Common myeloid progenitor, CD34-positive (primary cell): ENCODE data around the gene NUDT12.

Experiments used
- CTCF ChIA-PET: fragments of 350-600 bp; sonication (Branson Sonifier 250); formaldehyde crosslinking; loops from one replicate; lab custom pipeline; 2021; ENCODE audit warnings: antibody characterized with exemption; lab: Charles Lee
- POLR2A ChIA-PET: fragments of 350-600 bp; sonication (Branson Sonifier 250); formaldehyde crosslinking; loops from one replicate; lab custom pipeline; 2021; ENCODE audit warnings: antibody characterized with exemption; lab: Charles Lee
- DNase-seq, 3 donors: peaks; one replicate each; pipeline versions ENCODE4 v3.0.0 to v3.0.0-alpha.2; 2013
- H3K27ac ChIP-seq, 2 experiments: 1 replicate in 1 of 2; 2 replicates in 1 of 2; pipeline ENCODE4 v1.7.0; 2013; ENCODE audit warnings: inconsistent platforms in 2 of 2, low read length in 2 of 2, mild to moderate bottlenecking in 2 of 2, low read depth in 1 of 2, moderate library complexity in 1 of 2; ENCODE audit not compliant: severe bottlenecking in 2 of 2, insufficient read depth in 1 of 2, poor library complexity in 1 of 2
- H3K27me3 ChIP-seq, 5 experiments: replicated peaks in 2 of 5; 1 replicate in 3 of 5; 2 replicates in 2 of 5; pipeline versions ENCODE4 v1.6.1 to v1.7.0; 2013; ENCODE audit warnings: low read length in 4 of 5, mild to moderate bottlenecking in 2 of 5, moderate library complexity in 2 of 5, inconsistent platforms in 1 of 5; ENCODE audit not compliant: insufficient read depth in 5 of 5, control insufficient read depth in 4 of 5
- H3K36me3 ChIP-seq, 4 experiments: 1 replicate in 2 of 4; 2 replicates in 2 of 4; pipeline versions ENCODE4 v1.6.1 to v1.7.0; 2013; ENCODE audit warnings: low read length in 3 of 4, control low read depth in 1 of 4, mild to moderate bottlenecking in 1 of 4; ENCODE audit not compliant: control insufficient read depth in 4 of 4, insufficient read depth in 4 of 4
- H3K4me1 ChIP-seq, 4 experiments: 1 replicate in 3 of 4; 2 replicates in 1 of 4; pipeline versions ENCODE4 v1.6.1 to v1.7.1; 2013; ENCODE audit warnings: low read length in 3 of 4, mild to moderate bottlenecking in 3 of 4, control low read depth in 1 of 4, inconsistent platforms in 1 of 4, moderate library complexity in 1 of 4; ENCODE audit not compliant: control insufficient read depth in 4 of 4, insufficient read depth in 4 of 4; ENCODE audit errors: control extremely low read depth in 1 of 4
- H3K4me3 ChIP-seq, 7 experiments: 1 replicate in 4 of 7; 2 replicates in 3 of 7; pipeline versions ENCODE4 v1.5.1 to v1.7.0; 2013; ENCODE audit warnings: mild to moderate bottlenecking in 7 of 7, low read length in 6 of 7, moderate library complexity in 6 of 7, inconsistent platforms in 2 of 7, low read depth in 2 of 7, control low read depth in 1 of 7; ENCODE audit not compliant: insufficient read depth in 4 of 7, control insufficient read depth in 1 of 7; ENCODE audit errors: extremely low read depth in 1 of 7
- H3K9me3 ChIP-seq, 5 experiments: 1 replicate in 4 of 5; 2 replicates in 1 of 5; pipeline versions ENCODE4 v1.6.1 to v1.7.1; 2013; ENCODE audit warnings: low read length in 4 of 5, mild to moderate bottlenecking in 2 of 5, inconsistent platforms in 1 of 5, low read depth in 1 of 5, moderate library complexity in 1 of 5; ENCODE audit not compliant: control insufficient read depth in 4 of 5, insufficient read depth in 2 of 5; ENCODE audit errors: control extremely low read depth in 1 of 5
- WGBS: methylation state at CpG from one replicate; pipeline ENCODE4 v1.1.5; 2013; ENCODE audit not compliant: insufficient coverage; 5-methylcytosine and 5-hydroxymethylcytosine counted together

NUDT12 gene

DNA sequence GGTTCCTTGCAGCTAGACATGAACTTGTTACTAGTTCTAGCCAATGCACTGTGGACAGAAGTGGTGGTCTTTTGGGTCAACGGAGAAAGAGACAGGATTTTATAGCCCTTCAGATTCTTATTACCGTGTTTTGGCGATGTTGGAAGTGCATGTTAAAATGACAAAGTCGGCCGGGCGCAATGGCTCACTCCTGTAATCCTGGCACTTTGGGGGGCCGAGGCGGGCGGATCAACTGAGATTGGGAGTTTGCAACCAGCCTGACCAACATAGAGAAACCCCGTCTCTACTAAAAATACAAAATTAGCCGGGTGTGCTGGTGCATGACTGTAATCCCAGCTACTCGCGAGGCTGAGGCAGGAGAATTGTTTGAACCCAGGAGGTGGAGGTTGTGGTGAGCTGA, 9.1 kb upstream of the NUDT12 start:
- 98% methylated on average over 6 of the region's 13 CpGs for WGBS

DNA sequence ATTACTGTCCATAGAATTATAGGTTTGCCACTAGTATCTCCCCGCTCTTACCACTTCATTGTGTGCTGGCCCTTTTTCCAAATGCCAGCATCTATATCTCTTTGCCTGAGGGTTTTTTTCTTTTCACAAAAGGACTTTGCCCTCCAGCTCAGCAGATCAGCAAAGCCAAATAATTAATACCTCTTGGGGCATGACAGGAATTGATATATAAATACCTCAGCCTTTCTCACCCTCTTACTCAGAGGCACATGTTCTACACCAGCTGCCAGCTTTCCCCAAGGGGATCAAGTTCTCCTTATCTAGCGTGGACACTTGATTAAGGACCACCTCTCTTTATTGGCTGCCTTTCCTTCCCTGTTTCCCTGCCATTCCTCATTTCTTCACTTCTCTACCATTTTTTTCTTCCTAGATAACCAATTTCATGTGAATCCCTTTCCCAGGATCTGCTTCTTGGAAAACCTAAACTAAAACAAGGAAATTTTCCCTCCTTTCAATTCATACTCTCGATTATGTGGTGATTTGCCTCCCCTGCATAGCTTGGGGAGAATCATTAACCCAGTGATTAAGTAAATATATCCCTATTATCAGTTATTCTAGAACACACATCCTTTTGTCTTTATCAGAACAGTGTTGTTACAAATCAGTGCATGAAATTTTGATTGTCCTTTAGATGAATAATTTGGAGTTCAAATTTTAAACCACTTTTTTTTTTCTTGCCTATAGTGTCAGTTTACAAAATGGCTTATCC, 6.9 kb upstream of the NUDT12 start:
- Histone ChIP-seq H3K36me3 (no peaks in the 10 kb centered on the region), H3K4me1 (no peaks in the 10 kb centered on the region), H3K4me3 (no peak overlapping the region), H3K27ac (no peak overlapping the region), H3K9me3 (no peaks in the 10 kb centered on the region), H3K27me3 (no peaks in the 10 kb centered on the region)
- WGBS, result 84% methylated on average over 2 of the region's 3 CpGs
- ChIA-PET POLR2A (no interaction called here), CTCF (interaction anchor here (1.2 to 2.6 kb wide), 2 partner anchors 8 to 13 kb away, joined by 4 to 9 read pairs; no protein-coding TSS in a partner anchor)
- DNase-seq, result no peak

More for the DNA sequence above, 9.1 kb upstream of the NUDT12 start:
- CTCF ChIA-PET, result no interaction called here
- no peaks in the 10 kb centered on the region for H3K36me3 ChIP-seq
- no peak for DNase-seq
- no peaks in the 10 kb centered on the region for H3K9me3 ChIP-seq
- POLR2A ChIA-PET, result no interaction called here
- no peak overlapping the region for H3K27ac ChIP-seq
- no peak overlapping the region for H3K4me3 ChIP-seq
- no peaks in the 10 kb centered on the region for H3K27me3 ChIP-seq
- peaks cover 0 to 2% (median 0%) of the 10 kb centered on the region in 4 experiments for H3K4me1 ChIP-seq

DNA sequence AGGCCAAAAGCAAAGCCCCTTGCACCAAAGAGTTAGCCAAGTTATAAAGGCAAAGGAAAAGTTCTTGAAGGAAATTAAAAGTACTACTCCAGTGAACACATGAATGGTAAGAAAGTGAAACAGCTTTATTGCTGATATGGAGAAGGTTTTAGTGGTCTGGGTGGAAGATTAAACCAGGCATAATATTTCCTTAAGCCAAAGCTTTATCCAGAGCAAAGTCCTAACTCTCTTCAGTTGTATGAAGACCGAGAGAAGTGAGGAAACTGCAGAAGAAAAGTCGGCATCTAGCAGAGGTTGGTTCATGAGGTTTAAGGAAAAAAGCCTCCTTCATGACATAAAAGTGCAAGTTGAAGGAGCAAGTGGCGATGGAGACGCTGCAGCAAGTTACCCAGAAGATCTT, 3.1 kb upstream of the NUDT12 start:
- ChIA-PET CTCF (no interaction called here), POLR2A (no interaction called here)
- no peak for DNase-seq
- Histone ChIP-seq H3K27ac (no peak overlapping the region), H3K9me3 (no peaks in the 10 kb centered on the region), H3K4me1 (peaks cover 6 to 16% (median 7%) of the 10 kb centered on the region in 4 experiments), H3K27me3 (no peaks in the 10 kb centered on the region), H3K36me3 (no peaks in the 10 kb centered on the region), H3K4me3 (no peak overlapping the region)
- WGBS, result 100% methylated on average over 3 of the region's 4 CpGs

GRCh38 chr5:103561685-103562452, 720 bp downstream of the NUDT12 start:
- POLR2A ChIA-PET, result no interaction called here
- Histone ChIP-seq H3K9me3 (no peaks in the 10 kb centered on the region), H3K36me3 (no peaks in the 10 kb centered on the region), H3K27me3 (no peaks in the 10 kb centered on the region), H3K4me3 (peak overlapping the region; percentile 51 to 89 (median 80)), H3K4me1 (peaks cover 6 to 16% (median 7%) of the 10 kb centered on the region in 4 experiments), H3K27ac (peak overlapping the region in 1 of 2 experiments; percentile 68)
- peak; percentile 5 to 17 (median 7) for DNase-seq
- 0% methylated on average over 8 of the region's 14 CpGs for WGBS
- CTCF ChIA-PET, result interaction anchor here (0.6 to 2.6 kb wide), 5 partner anchors 8 to 26 kb away, joined by 3 to 7 read pairs (median 4); no protein-coding TSS in a partner anchor

DNA sequence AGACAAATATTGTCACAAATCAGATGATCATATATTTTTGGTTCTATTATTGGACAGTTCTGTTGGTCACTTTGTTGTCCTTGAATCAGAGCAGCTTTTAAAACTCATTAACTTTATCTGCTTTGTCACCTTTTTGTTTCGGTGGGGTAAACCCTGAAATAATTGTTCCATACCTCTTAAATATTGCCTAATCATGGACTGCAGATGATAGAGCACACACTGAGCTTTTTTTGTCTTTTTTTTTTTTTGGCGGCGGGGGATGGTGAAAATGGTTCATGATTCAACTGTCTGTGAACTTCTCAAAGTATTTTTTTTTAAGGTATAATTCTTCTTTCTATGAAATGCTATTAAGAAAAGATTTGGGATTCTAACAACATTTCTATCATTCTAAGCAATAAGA, 1.8 kb downstream of the NUDT12 start:
- Histone ChIP-seq H3K4me1 (peaks cover 6 to 16% (median 7%) of the 10 kb centered on the region in 4 experiments), H3K36me3 (peaks cover 0 to under 1% (median 0%) of the 10 kb centered on the region in 4 experiments), H3K9me3 (no peaks in the 10 kb centered on the region), H3K27ac (no peak overlapping the region), H3K27me3 (no peaks in the 10 kb centered on the region), H3K4me3 (no peak overlapping the region)
- POLR2A ChIA-PET, result interaction anchor here (0.6 kb wide), 1 partner anchor 302 kb away, joined by 4 read pairs; the partner anchor contains the start of gene MACIR
- CTCF ChIA-PET, result interaction anchor here (1.1 to 2.6 kb wide), 4 partner anchors 9 to 27 kb away, joined by 4 to 7 read pairs (median 5); no protein-coding TSS in a partner anchor
- no peak for DNase-seq
- no CpG with 5 or more reads among the region's 3 CpGs for WGBS

GRCh38 chr5:103546858-103547257, 15.7 kb downstream of the NUDT12 start:
- ChIA-PET POLR2A (no interaction called here), CTCF (interaction anchor here (1.2 to 1.4 kb wide), 2 partner anchors 13 to 18 kb away, joined by 3 read pairs; no protein-coding TSS in a partner anchor)
- H3K27me3 ChIP-seq, result no peaks in the 10 kb centered on the region
- H3K27ac ChIP-seq, result no peak overlapping the region
- no peak overlapping the region for H3K4me3 ChIP-seq
- WGBS, result no CpG with 5 or more reads among the region's 2 CpGs
- H3K4me1 ChIP-seq, result no peaks in the 10 kb centered on the region
- no peak for DNase-seq
- H3K36me3 ChIP-seq, result peaks cover 0 to 7% (median under 1%) of the 10 kb centered on the region in 4 experiments
- H3K9me3 ChIP-seq, result no peaks in the 10 kb centered on the region
